Measurements from ENCODE around the gene ECSIT.

The ECSIT gene

GRCh38 chr19:11499890-11500420 lies 29.0 kb downstream of the ECSIT start:
- DNase-seq, result no peak

GRCh38 chr19:11499220-11499726 lies 29.7 kb downstream of the ECSIT start:
- DNase-seq, result no peak

DNA sequence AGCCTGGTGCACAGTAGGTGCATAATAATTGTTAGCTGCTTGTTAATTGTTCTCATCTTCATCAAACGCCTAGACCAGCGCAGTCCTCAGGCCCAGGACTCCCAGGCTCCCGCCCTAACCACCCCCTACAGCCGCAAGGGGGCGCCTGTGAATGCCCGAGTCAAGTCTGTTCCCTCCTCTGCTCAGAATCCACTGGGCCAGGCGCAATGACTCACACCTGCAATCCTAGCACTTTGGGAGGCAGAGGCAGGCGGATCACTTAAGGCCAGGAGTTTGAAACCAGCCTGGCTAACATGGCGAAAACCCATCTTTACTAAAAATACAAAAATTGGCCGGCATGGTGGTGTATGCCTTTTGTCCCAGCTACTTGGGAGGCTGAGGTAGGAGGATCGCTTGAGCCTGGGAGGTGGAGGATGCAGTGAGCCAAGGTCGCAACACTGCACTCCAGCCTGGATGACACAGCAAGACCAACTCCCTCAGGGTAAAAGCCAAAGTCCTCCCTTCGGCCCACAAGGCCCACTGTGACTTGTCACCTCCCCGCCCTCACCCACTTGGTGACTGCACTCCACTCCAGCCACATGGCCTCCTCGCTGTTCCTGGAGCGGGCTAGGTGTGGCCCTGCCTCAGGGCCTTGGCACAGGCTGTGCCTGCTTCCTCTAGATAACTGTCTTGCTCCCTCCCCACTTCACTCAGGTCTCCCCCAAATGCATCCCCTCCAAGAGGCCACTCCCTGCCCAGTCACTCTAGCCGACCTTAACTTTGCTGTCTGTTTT lies 32.4 kb downstream of the ECSIT start:
- no peak for DNase-seq

DNA sequence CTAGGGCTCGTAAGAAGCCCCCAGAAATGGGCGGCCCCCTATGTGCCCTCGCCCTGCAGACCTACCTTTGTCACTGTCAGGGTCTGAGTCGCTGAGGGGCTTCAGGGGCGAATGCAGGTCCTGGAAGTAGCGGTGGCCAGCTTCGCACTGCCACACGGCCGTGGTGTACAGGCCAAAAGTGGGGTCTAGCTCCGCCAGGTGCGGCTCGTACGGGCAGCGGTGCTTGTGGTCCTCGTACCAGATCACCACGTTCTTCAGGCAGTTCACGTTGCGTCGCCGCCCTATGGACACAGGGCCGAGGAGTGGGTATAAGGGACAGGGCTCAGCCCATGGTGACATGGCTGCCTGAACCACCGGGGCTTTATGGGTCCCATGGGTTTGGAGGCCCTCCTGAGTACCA lies 33.0 kb downstream of the ECSIT start:
- no peak for DNase-seq

DNA sequence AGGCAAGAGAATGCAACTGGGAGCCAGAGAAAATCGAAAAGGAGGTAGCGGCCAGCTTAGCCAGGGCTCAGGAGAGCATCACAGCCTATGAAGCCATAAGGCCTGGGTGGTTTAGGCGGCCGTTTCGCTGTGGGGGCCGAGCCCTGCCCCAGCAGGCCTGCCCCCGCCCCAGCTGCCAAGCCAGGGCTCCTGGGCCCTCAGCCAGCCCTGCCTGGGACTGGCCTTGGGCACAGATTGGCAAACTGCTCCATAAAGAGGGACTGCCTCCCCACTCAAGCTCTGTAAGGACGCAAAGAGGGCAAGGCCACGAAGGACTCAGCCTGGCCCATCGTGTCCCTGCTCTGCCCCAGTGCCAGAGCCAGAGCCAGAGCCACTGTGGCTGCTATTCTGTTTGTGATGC lies 33.5 kb downstream of the ECSIT start:
- DNase-seq, result no peak

GRCh38 chr19:11494634-11495285 lies 34.2 kb downstream of the ECSIT start:
- DNase-seq, result no peak

GRCh38 chr19:11489378-11489777 lies 39.6 kb downstream of the ECSIT start:
- DNase-seq, result no peak

GRCh38 chr19:11486661-11487503 lies 42.1 kb downstream of the ECSIT start:
- no peak for DNase-seq

DNA sequence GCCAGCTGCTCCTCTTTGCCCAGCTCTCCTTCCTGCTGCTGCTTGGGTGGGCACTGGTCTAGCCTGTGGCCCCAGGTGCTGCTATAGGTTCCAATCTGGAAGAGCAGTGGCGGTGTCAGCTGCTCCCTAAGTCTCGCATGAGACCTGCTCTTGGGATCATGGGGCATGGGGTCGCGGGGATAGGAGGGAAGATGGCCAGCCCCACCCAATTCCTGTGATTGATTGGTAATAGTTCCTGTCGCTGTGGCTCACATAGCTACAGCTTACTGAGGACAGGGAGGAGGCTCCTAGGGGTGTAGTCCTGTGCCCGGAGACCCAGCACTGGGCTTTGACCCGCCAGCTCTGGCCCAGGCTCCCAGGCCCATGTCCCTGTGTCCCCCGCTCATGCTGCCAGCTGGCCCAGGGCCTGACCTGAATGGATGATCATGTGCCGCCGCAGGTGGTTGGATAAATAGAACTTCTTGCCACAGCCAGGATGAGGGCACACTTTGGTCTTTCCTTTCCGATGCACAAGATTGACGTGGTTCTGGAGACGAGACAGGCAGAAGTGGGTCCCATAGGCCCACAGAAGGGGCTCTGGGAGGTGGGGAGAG lies 43.6 kb downstream of the ECSIT start:
- DNase-seq, result no peak

DNA sequence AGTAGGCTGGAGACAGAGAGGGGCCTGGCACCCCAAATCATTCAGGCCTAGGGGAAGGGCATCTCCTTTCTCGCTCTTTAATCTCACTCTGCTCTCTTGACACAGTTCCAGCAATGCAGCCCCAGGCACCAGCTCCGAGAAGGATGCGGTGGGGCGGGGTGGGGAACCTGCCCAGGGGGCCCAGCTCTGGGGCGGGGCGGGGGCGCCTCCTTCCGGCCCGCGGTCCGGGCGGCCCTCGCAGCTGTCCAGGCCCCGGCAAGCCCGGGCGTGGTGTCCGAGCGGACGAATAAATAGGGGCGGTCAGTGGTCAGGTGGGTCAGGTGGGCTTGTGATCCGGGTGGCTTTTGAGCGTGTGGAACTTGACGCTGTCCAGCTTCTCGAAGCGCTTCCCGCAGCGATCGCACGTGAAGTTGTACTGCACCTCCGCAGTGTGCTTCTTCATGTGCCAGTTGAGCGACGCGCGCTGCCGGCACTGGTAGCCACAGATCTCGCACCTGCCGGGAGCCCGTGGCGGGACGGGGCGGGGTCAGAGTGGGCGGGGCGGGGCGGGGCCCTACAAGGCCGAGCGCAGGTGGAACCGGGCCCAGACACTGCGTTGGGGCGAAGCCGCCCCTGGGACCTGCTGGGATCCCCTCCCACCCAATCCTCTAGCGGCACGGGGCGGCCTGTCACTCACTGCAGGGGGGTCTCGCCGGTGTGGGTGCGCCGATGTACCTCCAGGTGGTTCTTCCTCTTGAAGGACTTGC lies 45.4 kb downstream of the ECSIT start:
- DNase-seq, result no peak

- DNase-seq, result peak; percentile 71
These were observed 46.4 kb downstream of the ECSIT start for GRCh38 chr19:11482384-11483050.

DNA sequence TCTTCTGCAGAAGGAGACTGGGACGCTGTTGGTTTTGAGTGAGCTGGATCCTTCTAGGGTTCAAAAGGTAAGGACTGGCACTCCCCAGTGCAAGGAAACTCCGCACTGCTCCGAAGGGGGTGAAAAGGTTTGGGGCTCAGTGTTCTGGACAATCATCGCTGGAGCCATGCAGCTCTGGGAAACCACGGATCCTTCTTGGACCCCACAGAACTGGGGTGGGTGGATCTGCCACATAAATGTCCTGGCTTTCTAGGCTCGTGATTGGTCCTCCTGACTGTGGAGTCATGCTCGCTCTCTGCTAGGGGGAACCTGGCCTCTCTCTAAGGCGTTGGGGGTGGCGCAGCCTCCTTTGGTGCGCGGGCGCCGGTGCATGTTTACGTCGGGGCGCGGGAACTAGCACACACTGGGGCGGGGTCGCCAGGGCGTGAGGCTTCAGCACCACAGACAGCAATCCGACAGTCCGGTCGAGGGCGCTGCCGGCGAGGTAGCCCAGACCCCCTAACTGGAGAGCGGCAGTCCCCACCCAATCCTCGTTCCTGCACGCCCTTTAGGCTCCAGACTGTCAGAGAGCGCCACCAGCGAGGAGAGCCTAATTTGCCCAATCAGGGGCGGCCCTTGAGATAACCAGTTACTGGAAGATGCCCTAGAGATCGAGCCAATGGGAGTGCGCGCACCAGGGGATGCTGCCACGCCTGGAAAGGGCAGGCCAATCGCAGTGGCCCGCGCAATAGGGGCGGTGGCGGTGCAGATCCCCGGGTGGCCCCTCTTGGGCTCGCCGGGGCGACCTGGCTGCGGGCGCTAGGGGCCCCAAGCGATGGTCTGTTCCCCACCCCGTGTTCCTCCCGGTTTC lies 47.2 kb downstream of the ECSIT start:
- peak; percentile 69 for DNase-seq

DNA sequence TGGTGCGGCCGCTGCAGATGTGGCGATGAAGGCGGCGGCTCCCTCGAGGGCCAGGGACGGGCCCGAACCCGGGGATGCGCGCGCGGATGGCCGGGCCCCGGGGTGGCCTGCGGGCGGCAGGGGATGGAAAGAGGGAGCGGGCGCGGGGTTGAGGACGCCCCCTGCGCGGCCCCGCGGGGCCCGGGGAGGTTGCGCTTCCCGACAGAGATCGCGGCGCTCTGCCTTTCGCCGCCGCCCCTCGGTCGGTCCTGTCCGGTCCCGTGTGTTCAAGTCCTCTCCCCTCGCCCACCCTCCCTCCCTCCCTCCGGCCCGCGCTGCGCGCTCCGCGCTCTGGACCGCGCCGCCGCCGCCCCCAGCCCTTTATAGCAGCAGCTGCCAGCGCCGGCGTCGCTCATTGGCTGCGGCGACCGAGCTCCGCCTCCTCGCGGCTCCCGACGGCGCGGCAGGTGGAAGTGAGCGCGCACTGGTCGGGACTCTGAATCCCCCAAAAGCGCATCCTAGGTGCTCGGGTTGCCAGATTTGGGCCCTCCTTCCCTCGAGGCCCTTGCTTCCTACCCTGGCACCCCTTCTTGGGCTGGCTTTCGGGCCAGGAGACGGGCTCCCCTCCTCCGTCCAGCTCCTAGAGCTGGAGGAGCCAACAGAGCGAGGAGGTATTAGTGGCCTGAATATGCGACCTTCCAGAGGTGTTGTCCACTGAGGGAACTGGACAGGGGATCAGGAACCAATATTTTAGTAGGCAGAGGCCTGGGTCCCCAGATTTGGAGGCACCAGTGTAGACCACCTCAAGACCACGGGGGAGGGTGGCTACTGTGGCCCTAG lies 48.0 kb downstream of the ECSIT start, which contains the start of gene ELAVL3:
Gene ELAVL3, minus strand, starts transcription at position 332 of the 819 bp plus-strand sequence. CDS start 438 bp downstream, outside the sequence.
- no peak for DNase-seq

DNA sequence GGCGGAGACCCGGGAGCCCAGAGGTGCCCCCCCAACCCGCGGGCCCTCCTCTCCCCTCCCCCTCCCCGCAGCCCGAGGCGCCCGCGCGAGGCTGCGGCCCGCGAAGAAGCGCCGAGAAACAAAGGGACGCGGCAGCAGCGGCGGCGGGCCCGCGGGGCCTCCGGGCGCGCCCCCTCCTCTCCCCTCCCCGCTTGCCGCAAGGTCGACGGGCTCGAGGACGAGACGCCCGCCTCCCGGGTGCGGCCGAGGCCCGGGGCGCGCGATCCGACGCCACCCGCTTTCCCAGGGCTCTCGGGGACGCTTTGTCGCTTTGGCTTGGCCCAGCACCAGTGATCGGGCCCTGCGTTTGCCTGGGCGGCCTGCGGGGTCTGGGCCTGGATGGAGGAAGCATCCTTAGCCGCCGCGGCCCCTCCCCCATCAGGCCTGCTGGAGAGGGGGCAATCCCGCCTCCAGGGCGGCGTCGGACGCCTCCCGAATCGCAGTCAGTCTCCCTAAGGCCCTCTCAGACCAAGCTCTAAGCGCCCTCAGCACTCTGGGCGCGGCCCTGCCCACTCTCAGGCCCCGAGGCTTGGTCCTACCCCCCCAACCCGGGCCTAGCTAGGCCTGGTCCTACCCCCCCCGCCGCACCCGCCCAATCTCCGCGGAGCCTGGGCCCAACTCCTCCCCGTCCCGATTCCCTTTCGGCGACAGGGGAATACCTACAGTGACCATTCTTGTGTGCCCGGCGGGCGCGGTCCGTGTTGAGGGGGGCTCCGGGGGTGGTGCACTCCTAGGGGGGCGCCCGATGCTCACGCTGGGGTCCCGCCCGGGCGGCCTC lies 48.8 kb downstream of the ECSIT start:
- no peak for DNase-seq

GRCh38 chr19:11479090-11479897 lies 49.6 kb downstream of the ECSIT start:
- DNase-seq, result no peak

GRCh38 chr19:11478167-11479089 lies 50.5 kb downstream of the ECSIT start:
- no peak for DNase-seq

Measured in GF-D8 (cell line).